ENCODE measurements around the gene DLG5. TPM values are rescaled to one million over a fixed set of nuclear protein-coding genes. Genes with fewer than 3 reads are reported as not detected.

The DLG5 gene
- total and polyA plus RNA-seq, 10 of the 15 experiments (the other 5 are each of a cell fraction or from before 2014, with no cell fraction given) = 0.18 to 6.6 (median 2.7) TPM

DNA sequence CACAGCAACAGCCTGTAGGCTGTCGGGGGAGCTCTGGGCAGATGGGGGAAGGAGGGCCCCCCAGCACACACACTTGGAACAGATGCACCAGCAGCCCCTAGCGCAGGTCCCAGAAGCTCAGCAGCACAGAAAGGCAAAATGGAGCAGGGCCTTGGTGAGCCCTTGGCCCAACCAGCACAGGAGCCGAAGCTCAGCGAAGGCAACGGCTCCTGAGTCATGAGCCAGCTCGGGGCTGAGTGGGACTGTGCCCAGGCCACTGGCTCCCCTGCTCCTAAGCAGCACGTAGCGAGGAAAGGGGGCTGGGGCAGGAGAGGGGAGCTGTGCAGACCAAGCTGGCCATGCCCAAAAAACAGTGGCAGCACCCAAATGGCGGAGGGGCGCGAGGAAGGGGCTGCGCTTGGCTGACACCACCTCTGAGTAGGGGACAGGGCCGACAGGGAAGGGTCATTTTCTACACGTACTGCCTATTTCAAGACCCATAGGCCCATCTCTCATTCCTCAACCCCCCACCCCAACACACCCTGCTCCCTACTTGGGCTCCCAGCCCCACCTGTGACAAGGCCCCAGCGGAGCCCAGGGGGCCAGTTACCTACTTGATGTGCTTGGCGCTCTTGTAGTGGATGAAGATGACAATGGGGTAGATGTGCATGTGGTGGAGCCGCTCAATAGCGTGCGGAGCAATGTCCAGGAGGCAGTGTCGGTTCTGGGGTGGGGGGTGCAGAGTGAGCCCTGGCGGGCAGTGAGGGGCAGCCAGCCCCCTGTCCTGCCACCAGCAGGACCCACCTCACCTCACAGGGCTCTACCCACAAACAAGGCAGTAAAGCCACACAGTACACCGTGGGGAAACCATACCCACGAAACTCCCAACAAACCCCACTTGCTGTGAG lies 132.1 kb downstream of the DLG5 start:
- no peaks in the 10 kb centered on the region for H3K9me3 ChIP-seq (replicated peaks; ENCODE audit: control insufficient read depth, insufficient read depth, low read length)
- DNase-seq (ENCODE audit: low read depth, low spot score) = no peak
- H3K79me2 ChIP-seq (ENCODE audit: control insufficient read depth, insufficient read depth, low read length) = no peaks in the 10 kb centered on the region
- no peaks in the 10 kb centered on the region; the same call in 1 of the 2 replicates for H4K20me1 ChIP-seq (ENCODE audit: control insufficient read depth, insufficient read depth)
- RAD21 ChIA-PET (ENCODE audit: unreplicated experiment) = no interaction called here
- H3K4me3 ChIP-seq = no peak overlapping the region
- TF ChIP-seq, protein P1, sequence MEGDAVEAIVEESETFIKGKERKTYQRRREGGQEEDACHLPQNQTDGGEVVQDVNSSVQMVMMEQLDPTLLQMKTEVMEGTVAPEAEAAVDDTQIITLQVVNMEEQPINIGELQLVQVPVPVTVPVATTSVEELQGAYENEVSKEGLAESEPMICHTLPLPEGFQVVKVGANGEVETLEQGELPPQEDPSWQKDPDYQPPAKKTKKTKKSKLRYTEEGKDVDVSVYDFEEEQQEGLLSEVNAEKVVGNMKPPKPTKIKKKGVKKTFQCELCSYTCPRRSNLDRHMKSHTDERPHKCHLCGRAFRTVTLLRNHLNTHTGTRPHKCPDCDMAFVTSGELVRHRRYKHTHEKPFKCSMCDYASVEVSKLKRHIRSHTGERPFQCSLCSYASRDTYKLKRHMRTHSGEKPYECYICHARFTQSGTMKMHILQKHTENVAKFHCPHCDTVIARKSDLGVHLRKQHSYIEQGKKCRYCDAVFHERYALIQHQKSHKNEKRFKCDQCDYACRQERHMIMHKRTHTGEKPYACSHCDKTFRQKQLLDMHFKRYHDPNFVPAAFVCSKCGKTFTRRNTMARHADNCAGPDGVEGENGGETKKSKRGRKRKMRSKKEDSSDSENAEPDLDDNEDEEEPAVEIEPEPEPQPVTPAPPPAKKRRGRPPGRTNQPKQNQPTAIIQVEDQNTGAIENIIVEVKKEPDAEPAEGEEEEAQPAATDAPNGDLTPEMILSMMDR (IDR thresholded peaks at IDR 0.05 in 2 of 3, conservative IDR thresholded peaks at IDR 0.05 in 1 of 3; ENCODE audit: control insufficient read depth in 2 of 3, extremely low read depth in 1 of 3, insufficient read depth in 1 of 3, low read depth in 3 of 3, low read length in 3 of 3) = no peak
- TF ChIP-seq STAT1 (conservative IDR thresholded peaks at IDR 0.05) (no peak), NFIC (IDR thresholded peaks at IDR 0.05; ENCODE audit: low read depth, low read length) (no peak), NFYB (IDR thresholded peaks at IDR 0.05; ENCODE audit: insufficient read depth, low read depth, low read length) (no peak), HDGF (IDR thresholded peaks at IDR 0.05) (no peak), ESRRA (IDR thresholded peaks at IDR 0.05; ENCODE audit: low read length) (no peak), CHD4 (IDR thresholded peaks at IDR 0.05) (no peak), MTA3 (IDR thresholded peaks at IDR 0.05; ENCODE audit: borderline replicate concordance, low read length) (no peak), RELA (IDR thresholded peaks at IDR 0.05; ENCODE audit: borderline replicate concordance, partially characterized antibody) (no peak), HCFC1 (IDR thresholded peaks at IDR 0.05; ENCODE audit: low read length) (no peak), MEF2A (IDR thresholded peaks at IDR 0.05; ENCODE audit: insufficient read depth, low read depth, low read length) (no peak), RAD21 (IDR thresholded peaks at IDR 0.05; ENCODE audit: insufficient read depth, low read depth, low read length) (no peak), BRCA1 (IDR thresholded peaks at IDR 0.05; ENCODE audit: low read depth, low read length) (no peak), RBBP5 (conservative IDR thresholded peaks at IDR 0.05) (no peak), KAT2A (conservative IDR thresholded peaks at IDR 0.05; ENCODE audit: control insufficient read depth, low read depth, low read length) (no peak), NR2C1 (IDR thresholded peaks at IDR 0.05) (no peak), GATAD2B (conservative IDR thresholded peaks at IDR 0.05; ENCODE audit: low read depth) (no peak), EED (IDR thresholded peaks at IDR 0.05; ENCODE audit: low read depth) (no peak), EP300 (IDR thresholded peaks at IDR 0.05; ENCODE audit: borderline replicate concordance in 1 of 2, control insufficient read depth in 1 of 2, low read depth in 2 of 2, low read length in 2 of 2) (no peak)
- SMC1A ChIA-PET (ENCODE audit: uncharacterized antibody, unreplicated experiment) = no interaction called here
- H3K27me3 ChIP-seq (replicated peaks in 1 of 2; ENCODE audit: control insufficient read depth in 2 of 2, insufficient read depth in 2 of 2, low read length in 1 of 2) = no peaks in the 10 kb centered on the region
- CTCF ChIA-PET = no interaction called here
- intact Hi-C loops (cut with micrococcal nuclease; ENCODE audit: unreplicated experiment) = no loop called here
- no TSS peak for BruUV-seq (replicated peaks)
- H3K9ac ChIP-seq (ENCODE audit: control insufficient read depth, insufficient read depth, low read length) = no peak overlapping the region
- H3K36me3 ChIP-seq (ENCODE audit: control insufficient read depth in 2 of 2, insufficient read depth in 2 of 2, low read length in 1 of 2) = peaks cover 0 to 7% of the 10 kb centered on the region in 2 experiments; a peak in 3 of 4 replicates
- 92% methylated on average over 23 of the region's 23 CpGs for WGBS (ENCODE audit: insufficient coverage, insufficient replicate concordance, low lambda C conversion rate, missing lambda C conversion rate)
- H2AFZ ChIP-seq (ENCODE audit: control insufficient read depth, low read depth, low read length) = no peak overlapping the region
- H3K27ac ChIP-seq (ENCODE audit: control insufficient read depth, insufficient read depth) = no peak overlapping the region
- H3K4me1 ChIP-seq (ENCODE audit: control insufficient read depth, insufficient read depth, low read length) = no peaks in the 10 kb centered on the region; the same call in 1 of the 2 replicates
- H3K4me2 ChIP-seq (ENCODE audit: control insufficient read depth, insufficient read depth) = no peak overlapping the region
- POLR2A ChIA-PET = no interaction called here
- FAIRE-seq = no peak
- no peak for ATAC-seq
- in situ Hi-C loops (cut with MboI) = no loop called here
